NCI-H510A (cell line): Measurements from ENCODE around the gene GNB1L.

ENCODE experiments used
- DNase-seq: peaks from one replicate; lab custom pipeline; 2025; lab: John Stamatoyannopoulos, UW

Gene GNB1L

GRCh38 chr22:19760951-19761724, 93.5 kb downstream of the GNB1L start:
- DNase-seq = no peak

GRCh38 chr22:19760058-19760950, 94.4 kb downstream of the GNB1L start, which contains the start of gene TBX1:
Gene TBX1 (plus strand): TSS chr22:19760778. CDS start chr22:19760844, 66 bp downstream.
- no peak for DNase-seq

GRCh38 chr22:19759427-19760057, 95.1 kb downstream of the GNB1L start:
- DNase-seq = no peak

GRCh38 chr22:19758896-19759426, 95.7 kb downstream of the GNB1L start:
- DNase-seq = no peak

GRCh38 chr22:19757985-19758895, 96.4 kb downstream of the GNB1L start:
- DNase-seq = no peak

- no peak for DNase-seq
Observed at GRCh38 chr22:19757140-19757984, 97.3 kb downstream of the GNB1L start.

- no peak for DNase-seq
Observed at GRCh38 chr22:19756288-19757128, 98.2 kb downstream of the GNB1L start.

GRCh38 chr22:19755722-19756287, 98.9 kb downstream of the GNB1L start:
- DNase-seq = no peak

- DNase-seq = no peak
Observed at GRCh38 chr22:19755145-19755710, 99.4 kb downstream of the GNB1L start.

- DNase-seq = no peak
Observed at GRCh38 chr22:19754701-19755144, 100.0 kb downstream of the GNB1L start.

GRCh38 chr22:19753996-19754700, 100.5 kb downstream of the GNB1L start:
- DNase-seq = no peak

- no peak for DNase-seq
Observed at GRCh38 chr22:19753090-19753842, 101.4 kb downstream of the GNB1L start.

- DNase-seq = no peak
Observed at GRCh38 chr22:19751497-19752245, 103.0 kb downstream of the GNB1L start.

GRCh38 chr22:19750507-19751490, 103.9 kb downstream of the GNB1L start:
- no peak for DNase-seq

- DNase-seq = no peak
Observed at GRCh38 chr22:19749876-19750275, 104.8 kb downstream of the GNB1L start.
